Measurements from ENCODE around the gene ASAH2B.
"Not testable (repeated sequence)": the region's sequence is repeated elsewhere in the genome, so short reads cannot be mapped to it uniquely, and the experiment has no call there.

- not testable (repeated sequence) for TF ChIP-seq CTCF (IDR thresholded peaks at IDR 0.05); POLR2AphosphoS5 (IDR thresholded peaks at IDR 0.05; ENCODE audit: low read depth, low read length); TCF7L2 (IDR thresholded peaks at IDR 0.05; ENCODE audit: low read depth, low read length); SIN3A (IDR thresholded peaks at IDR 0.05; ENCODE audit: borderline replicate concordance, insufficient read depth, low read depth, low read length)
- TF ChIP-seq, protein P1, sequence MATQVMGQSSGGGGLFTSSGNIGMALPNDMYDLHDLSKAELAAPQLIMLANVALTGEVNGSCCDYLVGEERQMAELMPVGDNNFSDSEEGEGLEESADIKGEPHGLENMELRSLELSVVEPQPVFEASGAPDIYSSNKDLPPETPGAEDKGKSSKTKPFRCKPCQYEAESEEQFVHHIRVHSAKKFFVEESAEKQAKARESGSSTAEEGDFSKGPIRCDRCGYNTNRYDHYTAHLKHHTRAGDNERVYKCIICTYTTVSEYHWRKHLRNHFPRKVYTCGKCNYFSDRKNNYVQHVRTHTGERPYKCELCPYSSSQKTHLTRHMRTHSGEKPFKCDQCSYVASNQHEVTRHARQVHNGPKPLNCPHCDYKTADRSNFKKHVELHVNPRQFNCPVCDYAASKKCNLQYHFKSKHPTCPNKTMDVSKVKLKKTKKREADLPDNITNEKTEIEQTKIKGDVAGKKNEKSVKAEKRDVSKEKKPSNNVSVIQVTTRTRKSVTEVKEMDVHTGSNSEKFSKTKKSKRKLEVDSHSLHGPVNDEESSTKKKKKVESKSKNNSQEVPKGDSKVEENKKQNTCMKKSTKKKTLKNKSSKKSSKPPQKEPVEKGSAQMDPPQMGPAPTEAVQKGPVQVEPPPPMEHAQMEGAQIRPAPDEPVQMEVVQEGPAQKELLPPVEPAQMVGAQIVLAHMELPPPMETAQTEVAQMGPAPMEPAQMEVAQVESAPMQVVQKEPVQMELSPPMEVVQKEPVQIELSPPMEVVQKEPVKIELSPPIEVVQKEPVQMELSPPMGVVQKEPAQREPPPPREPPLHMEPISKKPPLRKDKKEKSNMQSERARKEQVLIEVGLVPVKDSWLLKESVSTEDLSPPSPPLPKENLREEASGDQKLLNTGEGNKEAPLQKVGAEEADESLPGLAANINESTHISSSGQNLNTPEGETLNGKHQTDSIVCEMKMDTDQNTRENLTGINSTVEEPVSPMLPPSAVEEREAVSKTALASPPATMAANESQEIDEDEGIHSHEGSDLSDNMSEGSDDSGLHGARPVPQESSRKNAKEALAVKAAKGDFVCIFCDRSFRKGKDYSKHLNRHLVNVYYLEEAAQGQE (IDR thresholded peaks at IDR 0.05; ENCODE audit: insufficient read depth in 1 of 2, low read depth in 2 of 2, low read length in 1 of 2), result not testable (repeated sequence)
These were observed 3.1 kb downstream of the ASAH2B start for GRCh38 chr10:50742820-50743219.

All from Panc1 (cell line).